ENCODE measurements around the gene TBC1D10A. TPM values are rescaled to one million over a fixed set of nuclear protein-coding genes. Genes with fewer than 3 reads are reported as not detected.
"Not testable (repeated sequence)": the region's sequence is repeated elsewhere in the genome, so short reads cannot be mapped to it uniquely, and the experiment has no call there.

The TBC1D10A gene
- total RNA-seq, 1 experiment from 2014 or later = 24.3 TPM

GRCh38 chr22:30344447-30345200 is 17.9 kb upstream of the TBC1D10A start:
- no peak overlapping the region for H3K27ac ChIP-seq
- no peaks in the 10 kb centered on the region for H3K9me3 ChIP-seq (ENCODE audit: insufficient read depth, low read depth)
- H3F3A ChIP-seq (ENCODE audit: insufficient read depth, low read depth) = 0 out of 2 replicates have a peak, but pooled peaks cover 5% of the 10 kb centered on the region
- intact Hi-C loops (cut with micrococcal nuclease; ENCODE audit: unreplicated experiment) = loop anchor here (1.0 kb wide), 1 partner anchor 20 kb away; no protein-coding TSS in a partner anchor
- ChIA-PET POLR2A (ENCODE audit: unreplicated experiment) (no interaction called here), CTCF (no interaction called here)
- H4K20me1 ChIP-seq (ENCODE audit: insufficient read depth) = peaks cover 40% of the 10 kb centered on the region
- no peaks in the 10 kb centered on the region for H3K4me1 ChIP-seq (replicated peaks; ENCODE audit: insufficient read depth)
- H3K4me3 ChIP-seq = no peak overlapping the region
- no peaks in the 10 kb centered on the region for H3K27me3 ChIP-seq (ENCODE audit: insufficient read depth, low read depth)
- H2AFZ ChIP-seq = no peak overlapping the region
- H3K36me3 ChIP-seq (ENCODE audit: low read depth) = peaks cover 57% of the 10 kb centered on the region
- DNase-seq = no peak
- BruUV-seq (replicated peaks) = no TSS peak
- no peak overlapping the region for H3K4me2 ChIP-seq
- H3K9me2 ChIP-seq (ENCODE audit: insufficient read depth) = no peaks in the 10 kb centered on the region
- peaks cover 24% of the 10 kb centered on the region for H3K79me2 ChIP-seq (ENCODE audit: low read depth)
- no peak for TF ChIP-seq CTCF (conservative IDR thresholded peaks at IDR 0.05)
- TF ChIP-seq EZH2 (IDR thresholded peaks at IDR 0.05; ENCODE audit: low read depth) = no peak

GRCh38 chr22:30340911-30341685 is 14.4 kb upstream of the TBC1D10A start:
- no peak for DNase-seq
- no peak for TF ChIP-seq CTCF (conservative IDR thresholded peaks at IDR 0.05)
- no peak for TF ChIP-seq EZH2 (IDR thresholded peaks at IDR 0.05; ENCODE audit: low read depth)
- H3K27me3 ChIP-seq (ENCODE audit: insufficient read depth, low read depth) = no peaks in the 10 kb centered on the region
- POLR2A ChIA-PET (ENCODE audit: unreplicated experiment) = no interaction called here
- CTCF ChIA-PET = no interaction called here
- H3K9me2 ChIP-seq (ENCODE audit: insufficient read depth) = no peaks in the 10 kb centered on the region
- no peak overlapping the region for H3K4me2 ChIP-seq
- no peak overlapping the region for H3K4me3 ChIP-seq
- no TSS peak for BruUV-seq (replicated peaks)
- H3F3A ChIP-seq (ENCODE audit: insufficient read depth, low read depth) = no peaks in the 10 kb centered on the region
- no peaks in the 10 kb centered on the region for H3K9me3 ChIP-seq (ENCODE audit: insufficient read depth, low read depth)
- no peaks in the 10 kb centered on the region for H3K4me1 ChIP-seq (replicated peaks; ENCODE audit: insufficient read depth)
- intact Hi-C loops (cut with micrococcal nuclease; ENCODE audit: unreplicated experiment) = no loop called here
- 0 out of 2 replicates have a peak, but pooled peaks cover 9% of the 10 kb centered on the region for H4K20me1 ChIP-seq (ENCODE audit: insufficient read depth)
- peaks cover 65% of the 10 kb centered on the region for H3K36me3 ChIP-seq (ENCODE audit: low read depth)
- H2AFZ ChIP-seq = no peak overlapping the region
- no peak overlapping the region for H3K27ac ChIP-seq
- no peaks in the 10 kb centered on the region for H3K79me2 ChIP-seq (ENCODE audit: low read depth)

GRCh38 chr22:30338802-30339201 is 12.1 kb upstream of the TBC1D10A start:
- intact Hi-C loops (cut with micrococcal nuclease; ENCODE audit: unreplicated experiment) = no loop called here
- no peak for TF ChIP-seq CTCF (conservative IDR thresholded peaks at IDR 0.05)
- H3K79me2 ChIP-seq (ENCODE audit: low read depth) = no peaks in the 10 kb centered on the region
- peaks cover 56% of the 10 kb centered on the region for H3K36me3 ChIP-seq (ENCODE audit: low read depth)
- no peaks in the 10 kb centered on the region for H3K27me3 ChIP-seq (ENCODE audit: insufficient read depth, low read depth)
- no peak overlapping the region for H2AFZ ChIP-seq
- H3K4me3 ChIP-seq = no peak overlapping the region
- ChIA-PET POLR2A (ENCODE audit: unreplicated experiment) (no interaction called here), CTCF (no interaction called here)
- no peaks in the 10 kb centered on the region for H3K9me2 ChIP-seq (ENCODE audit: insufficient read depth)
- DNase-seq = no peak
- no peaks in the 10 kb centered on the region for H4K20me1 ChIP-seq (ENCODE audit: insufficient read depth)
- BruUV-seq (replicated peaks) = no TSS peak
- no peaks in the 10 kb centered on the region for H3K9me3 ChIP-seq (ENCODE audit: insufficient read depth, low read depth)
- H3K4me1 ChIP-seq (replicated peaks; ENCODE audit: insufficient read depth) = no peaks in the 10 kb centered on the region
- no peak overlapping the region for H3K27ac ChIP-seq
- H3F3A ChIP-seq (ENCODE audit: insufficient read depth, low read depth) = peaks cover 3% of the 10 kb centered on the region; the same call in 1 of the 2 replicates
- H3K4me2 ChIP-seq = no peak overlapping the region

GRCh38 chr22:30338341-30338740 is 11.6 kb upstream of the TBC1D10A start:
- BruUV-seq (replicated peaks); DNase-seq; H3K4me2 ChIP-seq; H3K27ac ChIP-seq; intact Hi-C loops (cut with micrococcal nuclease; ENCODE audit: unreplicated experiment); H2AFZ ChIP-seq; H3K9me2 ChIP-seq (ENCODE audit: insufficient read depth); H3K4me1 ChIP-seq (replicated peaks; ENCODE audit: insufficient read depth); H3K79me2 ChIP-seq (ENCODE audit: low read depth); POLR2A ChIA-PET (ENCODE audit: unreplicated experiment); H3F3A ChIP-seq (ENCODE audit: insufficient read depth, low read depth); H4K20me1 ChIP-seq (ENCODE audit: insufficient read depth); CTCF ChIA-PET; H3K27me3 ChIP-seq (ENCODE audit: insufficient read depth, low read depth); H3K4me3 ChIP-seq; H3K9me3 ChIP-seq (ENCODE audit: insufficient read depth, low read depth): not testable (repeated sequence)
- peaks cover 56% of the 10 kb centered on the region for H3K36me3 ChIP-seq (ENCODE audit: low read depth)

Data from PC-9 (cell line).